SK-N-SH (cell line): ENCODE data around the gene CPB1. TPM values are rescaled to one million over a fixed set of nuclear protein-coding genes. Genes with fewer than 3 reads are reported as not detected.

ENCODE experiments used
- CTCF ChIA-PET: fragments of 300-600, 350-600 bp; formaldehyde crosslinking; extraction: SDS; loops from one replicate; lab custom pipeline; 2021; lab: Yijun Ruan, JAX
- POLR2A ChIA-PET: fragments of 350-600 bp; sonication (Branson Sonifier 250); formaldehyde crosslinking; extraction: SDS; loops from one replicate; lab custom pipeline; 2020; ENCODE audit warnings: antibody characterized with exemption, inconsistent platforms; lab: Yijun Ruan, JAX
- DNase-seq: peaks from one replicate; pipeline ENCODE4 v3.0.0; 2012
- H2AFZ ChIP-seq: fragments of 200-600 bp; sonication (generic); 2 replicates; pipeline ENCODE4 v1.8.1; 2016; ENCODE audit warnings: antibody characterized with exemption, mild to moderate bottlenecking, low read depth
- H3F3A ChIP-seq: fragments of 200-600 bp; sonication (generic); replicated peaks from 2 replicates; pipeline ENCODE3; 2016; ENCODE audit warnings: antibody characterized with exemption, mild to moderate bottlenecking; ENCODE audit not compliant: insufficient read depth
- H3K27ac ChIP-seq, 2 experiments: fragments of 200-500 bp in 1 of 2; fragments of 200-600 bp in 1 of 2; sonication (Bioruptor generic) in 1 of 2; sonication (generic), shearing (Covaris generic) in 1 of 2; 2 replicates each; pipeline versions ENCODE4 v1.5.1 to v1.6.1; 2014 to 2016; ENCODE audit warnings: low read depth in 2 of 2, inconsistent platforms in 1 of 2, low read length in 1 of 2, mild to moderate bottlenecking in 1 of 2, mixed read lengths in 1 of 2
- H3K27me3 ChIP-seq: fragments of 200-600 bp; sonication (generic), shearing (Covaris generic); 2 replicates; pipeline ENCODE4 v1.6.1; 2016; ENCODE audit warnings: mixed run types; ENCODE audit not compliant: insufficient read depth
- H3K36me3 ChIP-seq, 2 experiments: fragments of 200-500 bp in 1 of 2; fragments of 200-600 bp in 1 of 2; sonication (Bioruptor generic) in 1 of 2; sonication (generic) in 1 of 2; replicated peaks in 1 of 2; 2 replicates each; pipeline versions ENCODE3 to v1.5.1; 2014 to 2016; ENCODE audit warnings: low read length in 1 of 2, mild to moderate bottlenecking in 1 of 2; ENCODE audit not compliant: insufficient read depth in 2 of 2, control insufficient read depth in 1 of 2
- H3K4me1 ChIP-seq, 2 experiments: fragments of 200-500 bp in 1 of 2; fragments of 200-600 bp in 1 of 2; sonication (Bioruptor generic) in 1 of 2; sonication (generic), shearing (Covaris generic) in 1 of 2; 2 replicates each; pipeline versions ENCODE4 v1.5.1 to v1.6.1; 2014 to 2016; ENCODE audit warnings: low read depth in 1 of 2, low read length in 1 of 2, mixed run types in 1 of 2; ENCODE audit not compliant: insufficient read depth in 2 of 2, control insufficient read depth in 1 of 2
- H3K4me2 ChIP-seq: fragments of 200-600 bp; sonication (generic), shearing (Covaris generic); 2 replicates; pipeline ENCODE4 v1.6.1; 2017; ENCODE audit warnings: mixed run types
- H3K4me3 ChIP-seq, 2 experiments: fragments of 200-500 bp in 1 of 2; fragments of 200-600 bp in 1 of 2; sonication (Bioruptor generic) in 1 of 2; sonication (generic), shearing (Covaris generic) in 1 of 2; 2 replicates each; pipeline versions ENCODE4 v1.5.1 to v1.8.1; 2014 to 2016; ENCODE audit warnings: low read depth in 2 of 2, inconsistent platforms in 1 of 2, low read length in 1 of 2, mild to moderate bottlenecking in 1 of 2, mixed read lengths in 1 of 2, moderate library complexity in 1 of 2
- H3K79me2 ChIP-seq: fragments of 200-600 bp; sonication (generic); 2 replicates; pipeline ENCODE4 v1.8.1; 2017; ENCODE audit warnings: mild to moderate bottlenecking; ENCODE audit not compliant: insufficient read depth
- H3K9ac ChIP-seq: fragments of 200-600 bp; sonication (generic); 2 replicates; pipeline ENCODE4 v1.6.1; 2017; ENCODE audit warnings: mixed run types
- H3K9me2 ChIP-seq: fragments of 200-600 bp; sonication (generic); 2 replicates; pipeline ENCODE4 v1.6.1; 2017; ENCODE audit warnings: mixed run types
- H3K9me3 ChIP-seq: fragments of 200-600 bp; sonication (generic); 2 replicates; pipeline ENCODE4 v1.6.1; 2017; ENCODE audit warnings: mixed run types, mild to moderate bottlenecking, moderate library complexity
- H4K20me1 ChIP-seq: fragments of 200-600 bp; sonication (generic); 2 replicates; pipeline ENCODE4 v1.6.1; 2017; ENCODE audit warnings: mild to moderate bottlenecking, mixed run types; ENCODE audit not compliant: insufficient read depth
- CHD2 ChIP-seq: fragments of 150-350 bp; IDR thresholded peaks from 2 replicates; pipeline ENCODE4 v1.6.1; 2018; ENCODE audit warnings: low read length; ENCODE audit not compliant: partially characterized antibody
- ELF1 ChIP-seq: IDR thresholded peaks from 2 replicates; pipeline ENCODE4 v1.4.0; 2012
- EP300 ChIP-seq, 2 experiments: IDR thresholded peaks; 2 replicates each; pipeline versions ENCODE4 v1.4.0 to v1.6.1; 2012; ENCODE audit warnings: borderline replicate concordance in 1 of 2, low read depth in 1 of 2, low read length in 1 of 2
- EZH2phosphoT487 ChIP-seq: fragments of 200-600 bp; sonication (generic); IDR thresholded peaks from 2 replicates; pipeline ENCODE4 v1.6.1; 2017; ENCODE audit warnings: low read depth, mixed run types, mild to moderate bottlenecking, antibody characterized with exemption, moderate library complexity, borderline replicate concordance
- MEF2A ChIP-seq: IDR thresholded peaks from 2 replicates; pipeline ENCODE4 v1.4.0; 2012; ENCODE audit warnings: low read depth, borderline replicate concordance
- MXI1 ChIP-seq: IDR thresholded peaks from 2 replicates; pipeline ENCODE4 v1.6.1; 2012; ENCODE audit warnings: mild to moderate bottlenecking, low read depth, low read length, improper control_type of control experiment
- NRF1 ChIP-seq: IDR thresholded peaks from 2 replicates; pipeline ENCODE4 v1.6.1; 2012; ENCODE audit warnings: low read depth, mild to moderate bottlenecking, low read length
- PBX3 ChIP-seq: IDR thresholded peaks from 2 replicates; pipeline ENCODE4; 2012
- POLR2AphosphoS5 ChIP-seq: IDR thresholded peaks from 2 replicates; pipeline ENCODE4 v1.6.1; 2012; ENCODE audit warnings: low read depth, low read length
- RAD21 ChIP-seq: IDR thresholded peaks from 2 replicates; pipeline ENCODE4 v1.6.1; 2012; ENCODE audit warnings: mild to moderate bottlenecking, low read length
- RXRA ChIP-seq: IDR thresholded peaks from 2 replicates; pipeline ENCODE4 v1.4.0; 2012; ENCODE audit warnings: low read depth, mild to moderate bottlenecking, borderline replicate concordance
- SMC3 ChIP-seq: IDR thresholded peaks from 2 replicates; pipeline ENCODE4 v1.6.1; 2012; ENCODE audit warnings: low read depth, low read length, improper control_type of control experiment
- TEAD4 ChIP-seq: IDR thresholded peaks from 2 replicates; pipeline ENCODE4 v1.4.0; 2012; ENCODE audit warnings: mild to moderate bottlenecking, borderline replicate concordance; ENCODE audit not compliant: insufficient read depth
- USF1 ChIP-seq: IDR thresholded peaks from 2 replicates; pipeline ENCODE4 v1.4.0; 2012; ENCODE audit warnings: low read depth, borderline replicate concordance
- WGBS: methylation state at CpG from one replicate; pipeline ENCODE4 v1.1.6; 2017; ENCODE audit warnings: low lambda C conversion rate; 5-methylcytosine and 5-hydroxymethylcytosine counted together
- polyA plus RNA-seq, 3 experiments: library from polyadenylated mRNA; depleted of rRNA; stranded (reverse); fragments of >200 nt; gene quantifications; 2 replicates each; pipeline ENCODE4 v1.2.3, GENCODE V29; 2012
- TF ChIP-seq, protein P1 (sequence below): IDR thresholded peaks from 2 replicates; pipeline ENCODE4 v1.4.0; 2012; ENCODE audit warnings: low read depth, borderline replicate concordance

Gene CPB1
- polyA plus RNA-seq, 1 of the 3 experiments (the other 2 are of a cell fraction), result 0.26 TPM

DNA sequence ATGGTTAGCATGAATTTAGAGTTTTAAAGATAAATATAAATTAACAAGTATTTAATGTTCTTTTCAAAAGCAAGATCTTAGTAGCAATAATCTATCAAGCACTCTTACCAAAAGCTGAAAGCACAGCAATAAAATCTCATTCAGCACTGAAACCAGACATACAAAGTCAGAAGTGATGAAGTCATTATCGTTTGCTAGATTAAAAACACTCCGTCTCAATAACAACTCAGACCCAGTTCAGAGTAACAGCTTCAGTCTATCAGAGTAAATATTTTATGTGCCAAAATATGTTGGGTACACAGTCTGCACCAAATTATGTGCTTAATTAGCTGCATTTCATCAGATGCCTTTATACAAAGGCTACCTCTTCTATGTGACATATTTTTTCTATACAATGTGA is 79.1 kb downstream of the CPB1 start:
- Histone ChIP-seq H3K9ac (no peak overlapping the region), H3K79me2 (no peaks in the 10 kb centered on the region), H3K4me2 (no peak overlapping the region), H3K9me2 (no peaks in the 10 kb centered on the region), H3F3A (peaks cover 18% of the 10 kb centered on the region), H3K36me3 (no peaks in the 10 kb centered on the region), H4K20me1 (no peaks in the 10 kb centered on the region), H3K4me1 (peaks cover 0 to 5% of the 10 kb centered on the region in 2 experiments; a peak in 2 of 4 replicates), H3K4me3 (no peak overlapping the region), H3K9me3 (no peaks in the 10 kb centered on the region), H3K27me3 (no peaks in the 10 kb centered on the region), H3K27ac (no peak overlapping the region), H2AFZ (peak overlapping the region; percentile 16; the same call in 1 of the 2 replicates)
- POLR2A ChIA-PET, result no interaction called here
- WGBS, result 50% methylated on average over 2 of the region's 2 CpGs
- no peak for TF ChIP-seq MXI1
- no peak for TF ChIP-seq EP300 (IDR thresholded peaks at IDR 0.05; ENCODE audit: borderline replicate concordance in 1 of 2, low read depth in 1 of 2, low read length in 1 of 2)
- TF ChIP-seq, protein P1, sequence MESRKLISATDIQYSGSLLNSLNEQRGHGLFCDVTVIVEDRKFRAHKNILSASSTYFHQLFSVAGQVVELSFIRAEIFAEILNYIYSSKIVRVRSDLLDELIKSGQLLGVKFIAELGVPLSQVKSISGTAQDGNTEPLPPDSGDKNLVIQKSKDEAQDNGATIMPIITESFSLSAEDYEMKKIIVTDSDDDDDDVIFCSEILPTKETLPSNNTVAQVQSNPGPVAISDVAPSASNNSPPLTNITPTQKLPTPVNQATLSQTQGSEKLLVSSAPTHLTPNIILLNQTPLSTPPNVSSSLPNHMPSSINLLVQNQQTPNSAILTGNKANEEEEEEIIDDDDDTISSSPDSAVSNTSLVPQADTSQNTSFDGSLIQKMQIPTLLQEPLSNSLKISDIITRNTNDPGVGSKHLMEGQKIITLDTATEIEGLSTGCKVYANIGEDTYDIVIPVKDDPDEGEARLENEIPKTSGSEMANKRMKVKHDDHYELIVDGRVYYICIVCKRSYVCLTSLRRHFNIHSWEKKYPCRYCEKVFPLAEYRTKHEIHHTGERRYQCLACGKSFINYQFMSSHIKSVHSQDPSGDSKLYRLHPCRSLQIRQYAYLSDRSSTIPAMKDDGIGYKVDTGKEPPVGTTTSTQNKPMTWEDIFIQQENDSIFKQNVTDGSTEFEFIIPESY, result no peak
- TF ChIP-seq EZH2phosphoT487, result no peak
- TF ChIP-seq SMC3, result no peak
- no peak for TF ChIP-seq TEAD4
- TF ChIP-seq RAD21, result no peak
- TF ChIP-seq PBX3, result no peak
- TF ChIP-seq NRF1, result no peak
- TF ChIP-seq USF1, result no peak
- no peak for TF ChIP-seq ELF1
- no peak for TF ChIP-seq CHD2
- no peak for TF ChIP-seq RXRA
- TF ChIP-seq MEF2A, result no peak
- TF ChIP-seq POLR2AphosphoS5, result no peak
- DNase-seq, result no peak
- CTCF ChIA-PET, result interaction anchor here (0.6 to 1.3 kb wide), 6 partner anchors 14 to 66 kb away, joined by 3 to 5 read pairs (median 3); no protein-coding TSS in a partner anchor

Other genes starting within 250 kb of the CPB1 start
- gene AGTR1, start 129.9 kb upstream of the CPB1 start, polyA plus RNA-seq (2012; rRNA removed), result 0.15 and 0.32 TPM in 2 replicates
- gene CPA3, start 37.5 kb downstream of the CPB1 start, polyA plus RNA-seq (2012; rRNA removed), result 0.06 TPM in 1 of 2 replicates, not detected in the other
- gene GYG1, start 163.7 kb downstream of the CPB1 start, polyA plus RNA-seq (2012; rRNA removed), result 16.8 and 21.7 TPM in 2 replicates